Activated CD4-positive, alpha-beta T cell treated with anti-CD3 and anti-CD28 coated beads, Interleukin-2, amount 50 U/mL, for 16 hours (primary cell): Measurements from ENCODE around the gene KAZN.

Experiments used
- DNase-seq: peaks from one replicate; pipeline ENCODE4 v3.0.0-alpha.2; 2020

The KAZN gene

GRCh38 chr1:15154480-15155036, 556.1 kb downstream of the KAZN start:
- no peak for DNase-seq

GRCh38 chr1:15155191-15155590, 556.7 kb downstream of the KAZN start:
- no peak for DNase-seq

GRCh38 chr1:15155888-15156741, 557.6 kb downstream of the KAZN start:
- peak; percentile 8 for DNase-seq

- no peak for DNase-seq
These were observed 558.4 kb downstream of the KAZN start for GRCh38 chr1:15156807-15157380.

- no peak for DNase-seq
These were observed 559.3 kb downstream of the KAZN start for GRCh38 chr1:15157524-15158399.

- DNase-seq: no peak
These were observed 560.2 kb downstream of the KAZN start for GRCh38 chr1:15158506-15159165.

- DNase-seq: no peak
These were observed 560.7 kb downstream of the KAZN start for GRCh38 chr1:15159166-15159555.

GRCh38 chr1:15160626-15161025, 562.1 kb downstream of the KAZN start:
- DNase-seq: no peak

- DNase-seq: no peak
These were observed 568.9 kb downstream of the KAZN start for GRCh38 chr1:15167386-15167785.
